ENCODE measurements around the gene LUC7L3.
A peak's percentile ranks its signal among the peaks of the same experiment; 100 is the strongest.
"Not testable (repeated sequence)": the region's sequence is repeated elsewhere in the genome, so short reads cannot be mapped to it uniquely, and the experiment has no call there.

LUC7L3 gene

GRCh38 chr17:50686494-50687199, 32.8 kb upstream of the LUC7L3 start:
- DNase-seq: no peak

GRCh38 chr17:50687200-50688066, 32.0 kb upstream of the LUC7L3 start:
- no peak for DNase-seq

GRCh38 chr17:50688245-50688644, 31.2 kb upstream of the LUC7L3 start:
- no peak for DNase-seq

- no peak for DNase-seq
Measured at GRCh38 chr17:50689251-50689650, 30.2 kb upstream of the LUC7L3 start.

- DNase-seq: no peak
Measured at GRCh38 chr17:50689956-50690886, 29.2 kb upstream of the LUC7L3 start.

GRCh38 chr17:50690887-50691549, 28.4 kb upstream of the LUC7L3 start:
- no peak for DNase-seq

GRCh38 chr17:50691550-50692447, 27.6 kb upstream of the LUC7L3 start:
- DNase-seq: no peak

- DNase-seq: no peak
Measured at GRCh38 chr17:50692448-50693035, 26.9 kb upstream of the LUC7L3 start.

GRCh38 chr17:50693036-50693682, 26.2 kb upstream of the LUC7L3 start:
- no peak for DNase-seq

GRCh38 chr17:50696365-50696879, 23.0 kb upstream of the LUC7L3 start:
- DNase-seq: no peak

- no peak for DNase-seq
Measured at GRCh38 chr17:50697062-50697461, 22.3 kb upstream of the LUC7L3 start.

GRCh38 chr17:50697663-50698272, 21.6 kb upstream of the LUC7L3 start:
- DNase-seq: no peak

- no peak for DNase-seq
Measured at GRCh38 chr17:50699410-50699809, 20.0 kb upstream of the LUC7L3 start.

- DNase-seq: no peak
Measured at GRCh38 chr17:50703162-50703561, 16.2 kb upstream of the LUC7L3 start.

GRCh38 chr17:50707289-50708049, 11.9 kb upstream of the LUC7L3 start, which contains the start of gene ANKRD40:
Gene ANKRD40 (minus strand): TSS chr17:50707914. CDS start chr17:50707654, 260 bp downstream.
- peak; percentile 90 for DNase-seq

- DNase-seq: no peak
Measured at GRCh38 chr17:50708050-50709000, 11.1 kb upstream of the LUC7L3 start.

GRCh38 chr17:50709053-50709452, 10.3 kb upstream of the LUC7L3 start:
- not testable (repeated sequence) for DNase-seq

- no peak for DNase-seq
Measured at GRCh38 chr17:50710025-50710424, 9.4 kb upstream of the LUC7L3 start.
